NK-92 treated with Interleukin-12 subunit alpha and Interleukin-12 subunit beta, amount 100 ng/mL, for 24 hours (cell line): ENCODE data around the gene TTC7B.

ENCODE experiments used
- DNase-seq: peaks from one replicate; lab custom pipeline; 2025; lab: John Stamatoyannopoulos, UW

The TTC7B gene

GRCh38 chr14:90523961-90524875 is 292.0 kb downstream of the TTC7B start:
- no peak for DNase-seq

- DNase-seq: no peak
Measured at GRCh38 chr14:90523544-90523943, 292.7 kb downstream of the TTC7B start.

GRCh38 chr14:90522571-90523191 is 293.5 kb downstream of the TTC7B start:
- DNase-seq: no peak

GRCh38 chr14:90521930-90522483 is 294.2 kb downstream of the TTC7B start:
- no peak for DNase-seq

- DNase-seq: no peak
Measured at GRCh38 chr14:90521084-90521929, 294.9 kb downstream of the TTC7B start.

GRCh38 chr14:90520326-90520725 is 295.9 kb downstream of the TTC7B start:
- DNase-seq: no peak

GRCh38 chr14:90519262-90519920 is 296.8 kb downstream of the TTC7B start:
- no peak for DNase-seq

GRCh38 chr14:90518941-90519256 is 297.3 kb downstream of the TTC7B start:
- DNase-seq: no peak

GRCh38 chr14:90518069-90518940 is 297.9 kb downstream of the TTC7B start:
- no peak for DNase-seq

GRCh38 chr14:90517076-90517841 is 299.0 kb downstream of the TTC7B start:
- no peak for DNase-seq

GRCh38 chr14:90514566-90514965 is 301.7 kb downstream of the TTC7B start:
- DNase-seq: no peak

GRCh38 chr14:90514015-90514398 is 302.2 kb downstream of the TTC7B start:
- DNase-seq: no peak

GRCh38 chr14:90513161-90514014 is 302.8 kb downstream of the TTC7B start:
- no peak for DNase-seq

- no peak for DNase-seq
Measured at GRCh38 chr14:90512329-90512991, 303.8 kb downstream of the TTC7B start.

GRCh38 chr14:90511795-90512328 is 304.4 kb downstream of the TTC7B start:
- no peak for DNase-seq

GRCh38 chr14:90511252-90511651 is 305.0 kb downstream of the TTC7B start:
- no peak for DNase-seq

- no peak for DNase-seq
Measured at GRCh38 chr14:90510159-90510558, 306.1 kb downstream of the TTC7B start.

GRCh38 chr14:90509403-90509802 is 306.8 kb downstream of the TTC7B start:
- DNase-seq: no peak
